ENCODE measurements around the gene NAGA.
A peak's percentile ranks its signal among the peaks of the same experiment; 100 is the strongest.

NAGA gene

DNA sequence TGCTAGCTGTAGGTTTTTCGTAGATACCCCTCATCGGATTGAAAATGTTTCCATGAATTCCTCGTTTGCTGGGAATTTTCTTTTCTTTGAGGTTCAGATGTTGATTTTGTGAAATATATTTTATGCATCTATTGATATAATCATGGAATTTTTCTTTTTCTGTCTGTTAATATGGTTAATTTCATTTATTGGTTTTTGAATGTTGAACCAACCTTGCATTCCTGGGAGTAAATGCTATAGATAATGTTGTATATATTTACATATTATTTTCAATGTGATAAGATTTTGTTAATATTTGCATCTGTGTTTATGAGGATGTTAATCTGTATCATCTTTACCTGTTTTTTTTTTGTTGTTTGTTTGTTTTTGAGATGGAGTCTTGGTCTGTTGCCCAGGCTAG, 30.6 kb upstream of the NAGA start:
- DNase-seq (ENCODE audit: insufficient read length, low spot score), result no peak
- TF ChIP-seq, protein P1, sequence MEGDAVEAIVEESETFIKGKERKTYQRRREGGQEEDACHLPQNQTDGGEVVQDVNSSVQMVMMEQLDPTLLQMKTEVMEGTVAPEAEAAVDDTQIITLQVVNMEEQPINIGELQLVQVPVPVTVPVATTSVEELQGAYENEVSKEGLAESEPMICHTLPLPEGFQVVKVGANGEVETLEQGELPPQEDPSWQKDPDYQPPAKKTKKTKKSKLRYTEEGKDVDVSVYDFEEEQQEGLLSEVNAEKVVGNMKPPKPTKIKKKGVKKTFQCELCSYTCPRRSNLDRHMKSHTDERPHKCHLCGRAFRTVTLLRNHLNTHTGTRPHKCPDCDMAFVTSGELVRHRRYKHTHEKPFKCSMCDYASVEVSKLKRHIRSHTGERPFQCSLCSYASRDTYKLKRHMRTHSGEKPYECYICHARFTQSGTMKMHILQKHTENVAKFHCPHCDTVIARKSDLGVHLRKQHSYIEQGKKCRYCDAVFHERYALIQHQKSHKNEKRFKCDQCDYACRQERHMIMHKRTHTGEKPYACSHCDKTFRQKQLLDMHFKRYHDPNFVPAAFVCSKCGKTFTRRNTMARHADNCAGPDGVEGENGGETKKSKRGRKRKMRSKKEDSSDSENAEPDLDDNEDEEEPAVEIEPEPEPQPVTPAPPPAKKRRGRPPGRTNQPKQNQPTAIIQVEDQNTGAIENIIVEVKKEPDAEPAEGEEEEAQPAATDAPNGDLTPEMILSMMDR (IDR thresholded peaks at IDR 0.05; ENCODE audit: insufficient read depth, missing control alignments), result no peak
- no peak for FAIRE-seq

DNA sequence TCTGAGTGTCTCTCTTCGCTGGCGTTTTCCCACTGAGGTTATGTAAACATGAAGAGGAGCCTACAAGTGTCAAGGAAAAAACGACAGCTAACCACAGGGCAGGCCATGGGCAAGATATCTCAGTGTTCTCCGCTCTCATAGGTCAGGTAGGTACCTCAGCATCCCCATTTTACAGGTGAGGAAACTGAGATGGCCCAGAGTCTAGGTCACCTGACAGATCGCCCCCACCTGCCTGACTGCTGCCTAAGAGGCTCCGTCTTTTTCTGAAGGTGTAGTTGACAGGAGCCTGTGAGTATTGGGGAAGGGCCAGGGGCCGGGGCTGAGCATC, 20.8 kb upstream of the NAGA start:
- FAIRE-seq (no peak), DNase-seq (ENCODE audit: insufficient read length, low spot score) (no peak)
- TF ChIP-seq, protein P1 (IDR thresholded peaks at IDR 0.05; ENCODE audit: insufficient read depth, missing control alignments), result no peak

DNA sequence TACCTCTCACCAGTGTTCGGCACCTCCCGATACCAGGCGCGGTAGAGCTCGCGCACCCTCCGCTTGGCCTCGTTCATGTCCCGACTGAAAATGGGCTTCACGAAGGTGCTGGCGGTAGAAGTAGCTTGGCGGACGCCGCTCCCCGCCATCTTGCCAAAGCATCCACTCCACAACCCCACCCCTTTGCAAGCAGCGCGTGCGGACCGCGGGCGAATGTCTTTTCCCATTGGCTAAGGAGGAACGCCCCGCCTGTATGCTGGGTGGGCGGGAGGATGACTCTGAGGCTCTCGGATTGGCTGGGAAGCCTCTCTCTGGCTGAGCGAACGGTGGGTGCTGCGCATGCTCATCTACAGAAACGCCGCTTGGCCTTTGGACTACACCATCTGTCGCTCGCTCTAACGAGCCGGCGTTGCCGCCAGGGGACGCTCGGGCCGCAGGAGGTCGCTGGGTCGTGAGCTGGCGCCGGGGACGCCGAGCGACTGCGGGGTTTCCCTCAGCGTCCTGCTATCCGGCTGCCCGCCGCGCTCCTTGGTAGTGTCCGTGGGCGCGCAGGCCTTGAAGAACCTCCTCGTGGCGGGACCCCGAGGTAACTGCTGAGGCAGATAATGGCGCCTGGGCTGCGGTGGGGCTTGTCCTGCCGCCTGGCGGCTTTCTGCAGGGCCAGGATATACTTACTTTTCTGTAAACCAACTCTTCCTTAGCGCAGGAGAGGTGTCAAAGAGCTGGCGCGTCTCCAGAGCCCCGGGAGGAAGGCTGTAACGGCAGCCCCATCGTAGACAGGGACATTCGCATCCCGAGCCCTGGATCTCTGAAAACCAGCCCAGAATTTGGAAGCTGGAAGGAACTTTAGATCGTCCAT, 20.2 kb upstream of the NAGA start, which contains the start of gene NDUFA6:
Gene NDUFA6, minus strand, starts transcription at position 177 of the 859 bp plus-strand sequence. Its CDS starts 28 bp downstream, at position 149.
- FAIRE-seq, result no peak
- TF ChIP-seq, protein P1 (IDR thresholded peaks at IDR 0.05; ENCODE audit: insufficient read depth, missing control alignments), result peak; percentile 80
- DNase-seq (ENCODE audit: insufficient read length, low spot score), result peak; percentile 54

DNA sequence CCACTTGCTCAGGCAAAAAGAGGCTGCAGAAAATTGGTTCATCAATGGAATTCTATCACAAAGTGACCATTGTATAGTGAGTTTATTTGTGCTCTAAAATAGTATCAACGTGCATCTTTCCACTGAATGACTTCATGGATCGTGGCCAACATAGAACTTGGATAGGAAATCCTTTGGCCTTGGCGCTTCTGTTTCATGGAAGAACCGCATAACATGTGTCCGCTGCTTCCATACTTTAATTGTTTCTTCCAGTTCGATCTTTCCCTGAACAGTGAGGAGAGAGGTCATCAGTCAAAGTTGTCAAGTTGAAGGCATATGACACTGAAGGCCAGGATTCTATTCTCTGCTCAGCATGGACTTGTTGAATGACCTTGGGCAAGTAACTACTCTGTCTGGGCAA, 15.4 kb upstream of the NAGA start:
- no peak for DNase-seq (ENCODE audit: insufficient read length, low spot score)
- FAIRE-seq, result no peak

DNA sequence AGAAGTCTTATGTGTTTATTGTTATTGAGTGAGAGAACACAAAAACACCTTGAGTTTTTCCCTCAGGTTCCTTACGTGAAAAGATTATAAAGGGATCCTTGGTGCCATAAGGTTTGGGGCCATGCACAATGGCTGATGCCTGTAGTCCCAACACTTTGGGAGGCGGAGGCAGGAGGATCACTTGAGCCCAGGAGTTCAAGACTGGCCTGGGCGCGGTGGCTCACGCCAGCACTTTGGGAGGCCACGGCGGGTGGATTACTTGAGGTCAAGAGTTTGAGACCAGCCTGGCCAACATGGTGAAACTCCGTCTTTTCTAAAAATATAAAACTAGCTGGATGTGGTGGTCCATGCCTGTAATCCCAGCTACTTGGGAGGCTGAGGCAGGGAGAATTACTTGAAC, 14.3 kb upstream of the NAGA start:
- TF ChIP-seq, protein P1 (IDR thresholded peaks at IDR 0.05; ENCODE audit: insufficient read depth, missing control alignments), result no peak
- DNase-seq (ENCODE audit: insufficient read length, low spot score) (no peak), FAIRE-seq (no peak)

More for the DNA sequence above, 15.4 kb upstream of the NAGA start:
- TF ChIP-seq, protein P1 (IDR thresholded peaks at IDR 0.05; ENCODE audit: insufficient read depth, missing control alignments), result no peak

DNA sequence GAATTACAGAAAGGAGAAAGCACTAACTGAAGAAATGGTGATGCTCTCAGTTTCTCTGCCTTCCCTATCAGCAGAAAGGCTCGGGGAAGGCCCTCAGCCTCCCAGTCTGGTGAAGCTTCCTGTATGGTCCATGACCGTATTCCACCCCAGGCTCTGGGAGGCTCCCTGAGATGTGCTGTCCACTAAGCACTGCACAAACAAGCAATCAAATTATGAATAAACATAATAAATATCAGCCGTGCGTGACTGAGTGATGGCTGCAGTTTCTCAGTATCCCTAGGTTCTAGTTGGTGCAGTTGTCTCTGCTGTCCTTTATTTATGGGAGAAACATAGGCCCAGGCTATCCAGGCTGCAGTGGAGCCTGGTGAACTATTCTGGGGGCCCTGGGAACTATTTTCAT, 12.5 kb upstream of the NAGA start:
- DNase-seq (ENCODE audit: insufficient read length, low spot score) (no peak), FAIRE-seq (no peak)
- TF ChIP-seq, protein P1 (IDR thresholded peaks at IDR 0.05; ENCODE audit: insufficient read depth, missing control alignments), result no peak

DNA sequence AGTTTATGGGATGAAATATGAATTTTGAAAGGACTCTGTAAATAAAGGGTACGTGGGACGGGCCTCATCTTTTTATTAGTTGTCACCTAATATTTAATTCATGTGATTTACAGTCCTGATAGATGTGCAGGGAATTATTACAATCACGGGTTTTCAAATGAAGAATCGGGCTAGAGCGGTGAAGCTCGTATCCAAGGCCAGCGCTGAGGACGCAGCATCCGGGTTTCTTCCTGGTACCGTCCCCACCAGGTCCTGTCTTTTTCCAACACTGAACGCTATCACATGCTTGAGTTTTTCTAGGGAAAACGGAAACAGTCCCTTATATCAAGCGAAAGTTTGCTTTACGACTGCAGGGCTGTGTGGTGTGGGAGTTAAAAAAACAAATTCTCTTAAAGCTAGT, 9.7 kb upstream of the NAGA start:
- FAIRE-seq, result no peak
- no peak for DNase-seq (ENCODE audit: insufficient read length, low spot score)
- TF ChIP-seq, protein P1 (IDR thresholded peaks at IDR 0.05; ENCODE audit: insufficient read depth, missing control alignments), result no peak

Measured in D721Med (cell line).